Right kidney (tissue), 9 donors: ENCODE measurements around the gene HLA-B.
"Not testable (repeated sequence)": the region's sequence is repeated elsewhere in the genome, so short reads cannot be mapped to it uniquely, and the experiment has no call there.

Experiments used
- DNase-seq: peaks from one replicate; pipeline ENCODE4 v3.0.0-alpha.2; 2016
- long read RNA-seq, 8 donors: transcript quantifications; one replicate each; lab custom pipeline, GENCODE V29; 2026

Gene HLA-B
- long read RNA-seq, donor 1, transcript HLA-B-249 (8 exons, 1,547 nt): major isoform, 39 of 52 reads
- long read RNA-seq, donor 1, partial matches to known transcripts: 11 of 52 reads
- long read RNA-seq, donor 1, other reads (novel, unspliced or antisense): 0 of 52 reads
- long read RNA-seq, donor 2, transcript HLA-B-249 (8 exons, 1,547 nt): major isoform, 35 of 57 reads
- long read RNA-seq, donor 2, partial matches to known transcripts: 18 of 57 reads
- long read RNA-seq, donor 2, other reads (novel, unspliced or antisense): 0 of 57 reads
- long read RNA-seq, donor 3, transcript HLA-B-249 (8 exons, 1,547 nt): major isoform, 19 of 23 reads
- long read RNA-seq, donor 3, partial matches to known transcripts: 0 of 23 reads
- long read RNA-seq, donor 3, other reads (novel, unspliced or antisense): 0 of 23 reads
- long read RNA-seq, donor 4, transcript HLA-B-249 (8 exons, 1,547 nt): major isoform, 11 of 24 reads
- long read RNA-seq, donor 4, partial matches to known transcripts: 8 of 24 reads
- long read RNA-seq, donor 4, other reads (novel, unspliced or antisense): 0 of 24 reads
- long read RNA-seq, donor 5, transcript HLA-B-249 (8 exons, 1,547 nt): major isoform, 20 of 24 reads
- long read RNA-seq, donor 5, partial matches to known transcripts: 0 of 24 reads
- long read RNA-seq, donor 5, other reads (novel, unspliced or antisense): 0 of 24 reads
- long read RNA-seq, donor 6, transcript HLA-B-249 (8 exons, 1,547 nt): major isoform, 18 of 66 reads
- long read RNA-seq, donor 6, partial matches to known transcripts: 45 of 66 reads
- long read RNA-seq, donor 6, other reads (novel, unspliced or antisense): 0 of 66 reads
- long read RNA-seq, donor 7, transcript HLA-B-249 (8 exons, 1,547 nt): major isoform, 26 of 36 reads
- long read RNA-seq, donor 7, partial matches to known transcripts: 6 of 36 reads
- long read RNA-seq, donor 7, other reads (novel, unspliced or antisense): 0 of 36 reads
- long read RNA-seq, donor 8, transcript HLA-B-253 (2 exons, 753 nt): minor isoform, 5 of 65 reads
- long read RNA-seq, donor 8, transcript HLA-B-249 (8 exons, 1,547 nt): major isoform, 44 of 65 reads
- long read RNA-seq, donor 8, partial matches to known transcripts: 12 of 65 reads
- long read RNA-seq, donor 8, other reads (novel, unspliced or antisense): 0 of 65 reads

DNA sequence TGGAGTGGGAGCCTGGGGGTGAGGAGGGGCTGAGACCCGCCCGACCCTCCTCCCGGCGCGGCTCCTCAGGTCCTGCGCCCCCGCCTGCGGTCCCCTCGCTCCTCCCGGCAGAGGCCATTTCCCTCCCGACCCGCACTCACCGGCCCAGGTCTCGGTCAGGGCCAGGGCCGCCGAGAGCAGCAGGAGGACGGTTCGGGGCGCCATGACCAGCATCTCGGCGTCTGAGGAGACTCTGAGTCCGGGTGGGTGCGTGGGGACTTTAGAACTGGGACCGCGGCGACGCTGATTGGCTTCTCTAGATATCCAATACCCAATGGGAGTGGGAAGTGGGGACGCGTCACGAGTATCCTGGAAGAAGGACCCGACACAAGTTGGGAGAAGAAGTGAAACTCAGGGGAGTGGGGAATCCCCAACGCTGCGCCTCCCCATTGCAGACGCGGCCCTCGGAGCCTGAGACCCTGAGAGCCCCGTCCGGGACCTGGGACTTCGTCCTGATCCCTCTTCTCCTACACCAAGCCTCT lies at the start of gene HLA-B:
HLA-B (minus strand) TSS at position 234 of the 521 bp plus-strand sequence; CDS start at position 213, 21 bp downstream.
- peak; percentile 88 for DNase-seq

DNA sequence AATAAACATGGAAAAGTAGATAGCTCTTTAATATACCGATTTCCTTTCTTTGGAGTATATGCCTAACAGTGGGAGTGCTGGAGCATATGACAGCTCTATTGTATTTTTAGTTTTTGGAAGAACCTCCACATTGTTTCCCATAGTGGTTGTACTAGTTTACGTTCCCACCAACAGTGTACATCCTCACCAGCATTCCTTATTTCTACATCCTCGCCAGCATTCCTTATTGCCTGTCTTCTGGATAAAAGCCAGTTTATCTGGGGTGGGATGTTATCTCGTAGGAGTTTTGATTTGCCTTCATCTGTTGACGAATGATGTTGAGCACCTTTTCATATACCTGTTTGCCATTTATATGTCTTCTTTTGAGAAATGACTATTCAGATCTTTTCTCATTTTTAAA lies 49.0 kb upstream of the HLA-B start:
- DNase-seq: no peak

DNA sequence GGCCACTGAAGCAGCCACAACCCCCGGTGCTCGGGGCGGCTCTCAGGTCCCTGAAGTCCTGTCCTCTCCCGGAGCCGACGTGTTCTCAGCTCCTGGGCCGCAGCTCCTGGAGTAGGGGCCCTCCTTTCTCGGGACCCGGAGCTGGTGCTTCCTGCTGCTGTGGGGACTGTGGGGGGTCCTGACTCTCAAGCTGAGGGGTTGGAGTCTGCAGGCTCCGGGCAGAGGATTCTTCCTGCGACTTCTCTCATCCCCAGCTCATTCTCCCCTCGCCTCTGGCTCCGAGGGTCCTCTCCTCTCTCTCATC lies 47.0 kb upstream of the HLA-B start:
- DNase-seq: not testable (repeated sequence)

DNA sequence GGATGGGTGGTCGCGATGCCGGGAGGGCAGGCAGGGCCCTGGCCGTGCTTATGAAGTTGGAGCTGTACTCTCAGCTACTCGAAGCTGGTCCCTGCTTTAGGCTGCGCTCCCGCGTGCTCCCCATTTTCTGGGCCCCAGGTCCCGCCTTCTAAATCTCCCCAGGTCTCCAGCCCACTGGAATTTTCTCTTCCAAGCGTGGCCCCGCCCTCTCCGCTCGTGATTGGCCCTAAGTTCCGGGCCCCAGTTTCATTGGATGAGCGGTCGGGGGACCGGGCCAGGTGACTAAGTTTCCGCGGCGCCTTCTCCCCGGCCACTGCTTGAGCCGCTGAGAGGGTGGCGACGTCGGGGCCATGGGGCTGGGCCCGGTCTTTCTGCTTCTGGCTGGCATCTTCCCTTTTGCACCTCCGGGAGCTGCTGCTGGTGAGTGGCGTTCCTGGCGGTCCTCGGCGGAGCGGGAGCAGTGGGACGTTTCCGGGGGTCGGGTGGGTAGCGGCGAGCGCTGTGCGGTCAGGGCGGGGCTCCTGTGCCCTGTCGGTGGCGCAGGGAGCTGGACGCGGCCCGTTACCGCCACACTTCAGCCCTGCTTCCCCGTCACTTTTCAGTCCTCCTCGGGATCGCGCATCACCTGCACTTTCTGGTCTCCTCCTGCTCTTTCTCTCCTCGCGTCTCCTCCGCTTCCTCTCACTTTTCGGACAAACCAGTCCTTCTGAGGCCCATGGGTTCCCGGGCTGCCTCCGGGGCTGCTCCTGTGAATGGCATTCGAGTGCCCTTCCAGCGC lies 46.5 kb upstream of the HLA-B start, which contains the start of gene MICA:
MICA (plus strand) TSS at position 313 of the 778 bp plus-strand sequence; CDS start at position 351, 38 bp downstream.
- peak; percentile 84 for DNase-seq

DNA sequence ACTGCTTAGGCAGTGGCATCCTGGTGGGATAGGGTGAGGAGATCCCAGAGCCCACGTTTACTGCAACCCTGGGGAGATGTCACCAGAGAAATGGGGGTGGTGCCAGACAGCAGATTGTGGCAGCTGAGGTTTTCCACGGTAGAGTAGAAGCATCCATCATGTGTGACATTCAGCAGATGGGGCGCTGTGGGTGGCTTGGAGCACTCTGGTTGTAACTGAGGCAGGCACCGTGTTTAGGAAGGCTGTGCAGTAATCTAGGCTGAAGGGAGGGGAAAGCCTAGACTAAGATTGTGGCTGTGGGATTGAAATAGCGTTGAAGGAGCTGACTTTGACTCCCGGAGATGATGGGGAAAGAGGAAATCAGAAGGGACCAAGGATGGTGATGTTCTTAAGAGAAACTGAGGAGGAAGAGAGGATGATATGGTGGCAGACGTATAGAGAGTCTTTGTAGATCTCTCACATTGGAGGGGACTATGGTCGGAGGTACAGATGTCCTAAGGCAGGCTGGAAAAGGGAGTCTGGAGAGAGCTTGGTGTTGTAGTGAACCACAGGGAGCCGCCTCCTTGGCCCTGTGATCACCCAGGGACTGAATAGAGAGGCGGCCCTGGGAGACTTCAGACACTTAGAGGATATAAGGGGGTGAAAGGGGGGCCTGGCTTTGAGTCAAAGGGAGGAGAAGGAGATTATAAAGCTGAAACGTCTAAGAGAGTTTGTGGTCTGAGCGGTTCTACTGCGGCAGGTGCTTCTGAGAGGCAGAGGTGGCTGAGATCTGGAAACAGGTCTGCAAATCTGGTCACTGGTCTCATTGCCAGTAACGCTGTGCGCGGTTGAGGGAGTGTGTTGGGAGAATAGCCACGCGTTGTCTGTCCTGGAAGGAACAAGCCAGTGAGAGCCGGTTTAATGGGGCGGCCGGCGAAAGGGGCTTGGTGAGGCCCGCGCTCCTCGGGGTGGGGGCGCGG lies 45.6 kb upstream of the HLA-B start:
- DNase-seq: no peak

DNA sequence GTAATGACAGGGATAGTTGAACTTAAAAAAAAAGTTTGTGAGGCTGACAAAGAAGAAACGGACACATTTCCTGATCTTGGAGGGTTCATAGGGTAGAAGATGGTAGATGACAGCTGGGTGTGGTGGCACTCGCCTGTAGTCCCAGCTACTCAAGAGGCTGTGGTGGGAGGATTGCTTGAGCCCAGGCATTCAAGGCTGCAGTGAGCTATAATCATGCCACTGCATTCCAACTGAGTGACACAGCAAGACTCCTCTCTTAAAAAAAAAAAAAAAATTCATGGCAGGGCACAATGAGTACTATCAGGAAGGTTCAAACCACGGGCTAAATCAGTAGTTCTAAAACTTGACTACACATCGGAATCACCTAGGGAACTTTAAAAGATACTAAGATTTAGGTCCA lies 44.4 kb upstream of the HLA-B start:
- no peak for DNase-seq

DNA sequence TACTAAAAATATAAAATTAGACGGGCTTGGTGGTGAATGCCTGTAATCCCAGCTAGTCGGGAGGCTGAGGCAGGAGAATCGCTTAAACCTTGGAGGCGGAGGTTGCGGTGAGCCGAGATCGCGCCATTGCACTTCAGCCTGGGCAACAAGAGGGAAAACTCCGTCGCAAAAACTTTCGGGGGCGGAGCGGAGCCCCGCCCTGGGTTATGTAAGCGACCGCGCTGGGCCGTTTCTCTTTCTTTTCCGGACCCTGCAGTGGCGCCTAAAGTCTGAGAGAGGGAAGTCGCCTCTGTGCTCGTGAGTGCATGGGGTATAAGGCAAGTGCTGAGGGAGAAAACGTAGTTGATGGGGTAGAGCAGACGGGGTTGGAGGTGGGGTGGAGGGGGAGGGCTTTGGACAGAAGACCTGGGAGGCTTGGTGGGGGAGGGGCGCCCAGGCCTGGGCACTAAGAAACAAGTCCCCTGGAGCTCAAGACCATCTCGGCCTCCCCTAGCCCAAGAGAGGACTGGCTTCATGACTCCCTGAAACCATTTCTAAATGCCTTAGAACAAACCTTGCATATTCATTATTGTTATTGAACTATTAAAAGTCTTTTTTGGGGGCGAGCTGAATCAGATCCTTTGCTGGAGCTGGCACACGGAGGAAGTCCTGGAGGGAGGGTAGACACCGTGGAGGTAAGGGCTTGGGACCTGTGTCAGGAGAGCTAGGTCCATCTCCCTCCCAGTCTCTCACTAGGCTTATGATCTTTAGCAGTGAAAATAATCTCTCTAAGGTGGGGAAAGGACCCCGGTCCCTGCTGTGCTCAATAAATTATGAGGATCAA lies 43.7 kb upstream of the HLA-B start:
- peak; percentile 55 for DNase-seq

DNA sequence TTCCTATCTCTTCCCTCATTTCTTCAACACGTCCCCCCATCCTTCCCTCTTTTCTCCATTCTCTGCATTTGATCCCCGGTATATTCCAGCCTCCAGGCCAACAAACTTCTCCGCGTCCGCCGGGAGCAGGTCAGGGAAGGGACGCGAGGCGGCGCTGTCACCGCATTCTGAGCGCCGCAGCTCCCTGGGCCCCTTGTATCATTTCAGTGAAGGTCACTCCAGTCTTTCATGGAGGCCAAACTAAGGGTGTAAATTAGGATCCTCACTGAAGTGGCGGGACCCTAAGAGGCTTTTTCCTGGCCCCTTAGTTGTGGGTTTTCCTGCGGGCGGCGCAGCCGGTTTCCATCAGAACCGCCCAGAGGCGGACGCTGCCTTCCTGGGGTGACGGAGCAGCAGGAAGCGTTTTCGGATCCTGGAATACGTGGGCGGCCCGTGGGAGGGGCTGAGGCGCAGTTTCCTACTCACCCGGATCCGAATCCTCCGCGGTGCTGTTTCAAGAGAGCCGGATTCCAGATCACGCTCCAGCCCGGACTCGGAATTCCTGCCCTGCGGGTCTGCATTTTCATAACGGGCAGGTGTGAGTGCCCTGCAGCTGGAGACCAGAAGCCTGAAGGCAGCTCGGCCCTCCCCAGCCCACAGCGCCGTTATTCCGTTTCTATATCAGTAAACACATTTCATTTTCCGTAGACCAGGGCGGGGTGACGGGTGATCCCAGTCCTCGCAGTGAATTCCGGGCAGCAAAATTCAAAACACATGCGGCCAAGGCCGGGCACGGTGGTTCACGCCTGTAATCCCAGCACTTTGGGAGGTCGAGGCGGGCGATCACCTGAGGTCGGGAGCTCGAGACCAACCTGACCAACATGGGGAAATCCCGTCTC lies 42.8 kb upstream of the HLA-B start:
- DNase-seq: peak; percentile 90

DNA sequence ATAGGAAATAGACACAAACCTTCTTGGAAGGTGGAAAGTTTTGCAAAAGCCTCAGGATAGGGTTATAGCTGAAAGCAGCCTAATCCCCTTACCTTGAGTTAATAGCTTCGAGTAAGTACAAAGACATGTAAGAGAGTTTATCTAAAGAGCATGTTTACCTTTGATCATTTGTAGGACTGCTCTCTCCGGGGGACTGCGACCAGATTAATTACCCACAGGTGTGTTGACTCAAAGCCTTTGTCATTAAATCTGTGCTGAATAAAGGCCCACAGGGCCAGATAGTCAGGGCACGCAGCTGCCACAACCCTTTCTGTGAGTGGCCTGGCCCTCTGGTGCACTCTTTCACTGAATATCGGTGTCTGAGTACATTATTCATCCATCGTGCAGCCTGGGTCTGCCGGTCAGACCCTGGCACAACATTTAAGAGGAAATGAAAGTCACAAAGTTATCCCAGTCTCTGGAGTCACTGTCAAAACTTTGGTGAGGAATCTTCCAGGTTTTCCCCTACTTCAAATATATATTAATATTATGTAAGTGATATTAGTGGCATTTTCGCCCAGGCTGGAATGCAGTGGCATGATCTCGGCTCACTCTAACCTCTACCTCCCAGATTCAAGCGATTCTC lies 41.0 kb upstream of the HLA-B start:
- no peak for DNase-seq

DNA sequence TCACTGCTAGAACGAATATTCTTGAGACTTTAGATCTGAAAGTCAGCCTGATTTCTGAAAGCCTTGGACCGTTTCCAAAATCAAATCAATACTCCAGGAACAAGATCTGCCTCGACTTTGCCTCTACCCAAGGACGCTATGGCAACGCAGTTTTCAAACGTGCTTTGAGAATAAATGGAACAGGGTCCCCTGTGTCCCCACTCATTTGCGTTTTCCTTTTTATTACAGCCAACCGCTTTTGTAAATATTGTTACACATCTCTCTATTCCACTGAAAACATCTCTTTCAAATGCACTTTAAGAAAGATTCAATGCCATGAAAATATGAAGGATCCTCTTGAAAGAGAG lies 40.1 kb upstream of the HLA-B start:
- not testable (repeated sequence) for DNase-seq

DNA sequence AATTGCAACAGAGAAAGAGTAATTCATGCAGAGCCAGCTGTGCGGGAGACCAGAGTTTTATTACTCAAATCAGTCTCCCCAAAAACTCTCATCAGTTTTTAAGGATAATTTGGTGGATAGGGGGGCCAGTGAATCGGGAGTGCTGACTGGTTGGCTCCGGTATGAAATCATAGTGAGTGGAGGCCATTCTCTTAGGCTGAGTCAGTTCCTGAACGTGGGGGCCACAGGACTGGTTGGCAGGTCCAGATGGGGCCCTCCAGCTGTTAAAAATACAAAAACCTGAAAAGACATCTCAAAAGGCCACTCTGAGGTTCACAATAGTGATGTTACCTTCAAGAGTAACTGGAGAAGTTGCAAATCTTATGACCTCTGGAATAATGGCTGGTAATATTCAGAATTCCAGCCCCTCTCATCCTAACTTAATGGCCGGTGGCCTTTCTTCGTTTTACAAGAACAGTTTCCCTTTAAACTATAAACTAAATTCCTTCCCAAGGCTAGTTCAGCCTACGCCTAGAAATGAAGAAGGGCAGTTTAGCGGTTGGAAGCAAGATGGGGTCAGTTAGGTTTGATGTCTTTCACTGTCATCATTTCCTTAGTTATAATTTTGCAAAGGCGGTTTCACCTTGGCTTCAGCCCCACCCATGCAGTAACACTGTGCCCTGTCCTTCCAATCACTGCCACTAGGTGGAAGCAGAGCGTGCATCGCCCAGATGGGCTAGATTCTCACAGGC lies 39.6 kb upstream of the HLA-B start:
- peak; percentile 54 for DNase-seq

DNA sequence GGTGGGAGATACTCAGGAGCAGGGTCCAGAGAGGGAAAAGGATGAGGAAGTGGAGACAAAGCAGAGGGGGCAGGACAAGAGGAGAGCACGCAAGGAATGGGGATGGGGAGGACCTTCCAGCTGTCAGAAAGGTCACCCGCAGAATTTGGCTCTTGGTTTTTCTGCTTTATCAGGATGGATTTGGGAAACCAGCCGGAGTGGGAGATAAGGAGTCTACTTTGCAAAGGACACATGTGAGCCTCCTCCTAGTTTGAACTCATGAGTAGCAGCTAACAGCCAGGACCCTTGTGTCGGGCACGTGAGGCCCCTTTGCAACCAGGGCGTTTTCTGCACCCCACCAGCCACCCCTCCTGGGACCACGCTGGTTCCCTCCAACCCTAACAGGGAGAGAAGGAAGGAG lies 38.9 kb upstream of the HLA-B start:
- DNase-seq: no peak

DNA sequence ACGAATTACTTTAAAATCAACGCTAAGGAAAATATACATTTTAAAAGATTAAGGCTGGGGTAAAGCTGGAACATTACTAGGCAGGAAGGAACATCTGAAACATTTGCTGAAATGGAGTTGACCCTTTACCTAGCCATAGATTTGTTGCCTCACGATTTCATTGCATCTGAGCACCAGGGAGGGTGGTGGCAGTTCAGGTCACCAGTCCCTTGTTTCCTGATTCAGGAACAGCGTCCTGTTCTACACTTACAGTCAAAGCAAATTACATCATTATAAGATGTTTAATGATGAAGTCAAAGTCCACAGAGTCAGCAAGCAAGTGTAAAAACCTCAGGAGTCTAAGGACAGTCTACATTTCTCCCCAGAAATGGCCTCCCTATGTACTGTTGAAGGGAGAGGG lies 37.4 kb upstream of the HLA-B start:
- DNase-seq: no peak

DNA sequence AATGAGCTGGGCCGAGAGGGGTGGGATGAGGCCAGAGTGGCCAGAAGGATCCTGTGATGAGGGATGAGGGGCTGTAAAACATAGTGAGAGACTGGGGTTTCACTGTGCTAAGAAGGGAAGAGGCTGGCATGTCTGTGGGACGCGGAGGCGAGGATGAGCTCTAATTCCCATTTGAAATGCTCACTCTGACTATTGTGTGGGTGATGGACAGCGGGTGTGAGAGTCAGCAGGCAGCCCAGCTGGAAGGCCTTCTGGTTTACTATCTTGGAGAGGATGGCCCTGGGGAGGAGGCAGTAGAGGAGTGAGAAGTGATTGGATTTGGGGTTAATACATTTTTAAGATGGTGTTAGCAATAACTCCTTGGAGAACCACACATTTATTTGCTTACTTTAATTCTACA lies 37.0 kb upstream of the HLA-B start:
- DNase-seq: no peak

DNA sequence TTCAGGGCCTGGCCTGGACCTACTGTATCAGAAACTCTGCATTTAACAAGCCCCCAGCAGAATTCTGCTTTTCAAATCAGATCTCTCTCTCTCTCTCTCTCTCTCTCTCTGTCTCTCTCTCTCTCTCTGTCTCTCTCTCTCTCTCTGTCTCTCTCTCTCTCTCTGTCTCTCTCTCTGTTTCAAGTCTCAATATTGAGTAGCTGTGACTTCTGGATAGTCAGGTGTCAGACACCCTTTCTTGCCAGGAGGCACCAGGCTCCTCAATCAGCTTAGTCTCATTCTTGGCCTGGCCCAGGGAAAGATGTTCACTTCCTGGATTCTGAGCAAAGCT lies 32.8 kb upstream of the HLA-B start:
- not testable (repeated sequence) for DNase-seq

DNA sequence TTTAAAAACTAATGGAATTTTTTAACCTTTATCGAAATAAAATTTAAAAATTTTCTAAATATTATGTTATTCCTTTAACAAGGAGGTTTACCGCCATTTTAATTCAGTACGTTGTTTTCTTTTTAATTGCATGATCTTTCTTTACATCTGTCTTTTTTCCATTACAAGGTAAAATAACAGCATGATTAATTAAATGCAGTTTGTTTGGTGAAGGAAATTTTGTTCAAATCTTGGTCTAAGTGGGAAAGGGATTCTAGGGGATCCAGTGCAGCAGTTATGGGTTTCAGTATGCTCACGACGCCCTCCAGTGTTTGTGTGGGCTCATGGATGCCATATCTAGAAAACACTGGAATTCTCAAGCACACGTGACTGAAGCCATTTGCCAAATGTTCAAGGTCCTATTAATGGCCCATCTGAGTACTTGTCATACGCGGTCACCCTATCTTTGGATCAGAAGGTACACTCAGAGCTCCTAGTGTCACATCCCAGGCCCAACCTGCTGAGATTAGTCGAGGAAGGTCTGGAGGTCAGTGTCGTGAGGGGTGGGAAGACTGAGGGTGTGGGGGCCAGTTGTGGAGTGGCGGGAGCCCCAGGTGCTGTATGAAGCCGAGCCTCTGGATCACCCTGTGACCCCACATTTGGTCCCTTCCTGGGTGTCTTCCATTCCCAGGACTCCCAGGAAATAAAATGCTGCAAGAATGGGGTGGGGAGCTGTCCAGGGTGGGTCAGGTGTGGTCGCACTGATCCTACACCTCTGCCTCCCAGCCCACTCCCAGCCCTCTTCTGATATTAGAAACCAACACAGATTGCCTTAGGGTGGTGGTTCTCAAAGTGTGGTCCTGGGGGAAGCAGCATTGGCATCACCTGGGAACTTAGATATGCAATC lies 32.2 kb upstream of the HLA-B start:
- DNase-seq: not testable (repeated sequence)

DNA sequence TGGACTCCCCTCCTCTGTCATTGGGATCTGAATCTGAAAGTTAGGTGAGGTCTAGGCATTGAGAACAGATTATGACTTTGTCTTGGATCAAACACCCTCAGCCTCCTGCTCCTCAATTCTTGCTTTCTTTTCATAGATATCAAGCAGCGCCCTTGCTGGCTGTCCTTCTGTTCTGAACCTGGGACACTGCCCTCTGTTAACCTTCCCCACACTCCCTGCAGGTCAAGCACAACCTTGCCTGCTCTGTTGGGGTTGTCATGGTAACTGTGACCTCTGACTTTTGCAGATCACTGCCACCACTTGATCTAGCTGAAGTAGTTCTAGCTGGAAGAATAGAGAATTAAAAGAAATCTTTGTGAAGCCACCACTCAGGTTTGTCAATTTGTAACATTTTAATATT lies 30.0 kb upstream of the HLA-B start:
- DNase-seq: no peak
